GM21367 (cell line): ENCODE results near the gene REV3L.

Source experiments
- ATAC-seq: cut with Tn5 transposase; IDR thresholded peaks from one replicate; pipeline ENCODE4 v1.9.1; 2021; ENCODE audit not compliant: unreplicated experiment

REV3L gene

DNA sequence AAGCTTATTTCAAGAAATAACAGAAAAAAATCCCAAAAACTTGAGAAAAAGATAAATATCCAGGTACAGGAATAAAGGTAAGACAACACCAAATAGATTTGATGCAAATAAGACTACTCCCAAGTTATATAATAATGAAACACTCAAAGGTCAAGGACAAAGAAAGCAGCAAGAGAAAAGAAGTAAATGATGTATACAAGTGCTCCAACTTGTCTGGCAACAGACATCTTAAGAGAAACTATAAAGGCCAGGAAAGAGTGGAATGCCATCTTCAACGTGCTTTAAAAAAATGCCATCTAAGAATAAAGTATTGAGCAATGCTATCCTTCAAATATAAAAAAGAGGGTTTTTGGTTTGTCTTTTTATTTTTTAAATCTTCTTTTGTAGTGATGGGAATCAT, 54.2 kb downstream of the REV3L start:
- no peak for ATAC-seq

GRCh38 chr6:111427341-111428116, 55.5 kb downstream of the REV3L start:
- peak; percentile 61 for ATAC-seq

GRCh38 chr6:111423960-111424846, 58.8 kb downstream of the REV3L start:
- ATAC-seq = no peak

DNA sequence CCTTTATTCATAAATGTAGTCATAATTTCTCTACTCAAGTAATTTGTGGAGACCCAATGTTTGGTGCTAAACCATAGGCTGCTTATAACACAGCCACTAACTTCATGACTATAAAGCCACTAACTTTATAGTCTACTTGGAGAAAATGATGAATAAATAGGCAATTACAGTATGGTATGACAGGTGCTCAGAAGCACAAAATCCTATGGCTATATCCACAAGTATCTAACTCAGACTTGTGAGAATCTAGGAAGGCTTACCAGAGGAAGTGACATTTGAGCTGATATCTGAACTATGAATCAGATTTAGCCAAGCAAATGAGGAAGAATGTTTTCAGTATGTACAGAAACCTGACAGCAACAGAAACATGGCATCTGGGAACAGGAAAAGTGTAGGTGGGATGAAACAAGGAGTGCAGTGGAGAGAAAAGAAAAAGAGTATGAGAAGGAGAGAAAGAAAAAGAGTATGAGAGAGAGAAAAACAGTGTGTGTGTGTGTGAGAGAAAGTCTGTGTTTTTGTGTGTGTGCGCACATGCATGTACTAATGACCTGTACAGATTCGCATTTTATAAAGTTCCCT, 59.9 kb downstream of the REV3L start:
- ATAC-seq = no peak

DNA sequence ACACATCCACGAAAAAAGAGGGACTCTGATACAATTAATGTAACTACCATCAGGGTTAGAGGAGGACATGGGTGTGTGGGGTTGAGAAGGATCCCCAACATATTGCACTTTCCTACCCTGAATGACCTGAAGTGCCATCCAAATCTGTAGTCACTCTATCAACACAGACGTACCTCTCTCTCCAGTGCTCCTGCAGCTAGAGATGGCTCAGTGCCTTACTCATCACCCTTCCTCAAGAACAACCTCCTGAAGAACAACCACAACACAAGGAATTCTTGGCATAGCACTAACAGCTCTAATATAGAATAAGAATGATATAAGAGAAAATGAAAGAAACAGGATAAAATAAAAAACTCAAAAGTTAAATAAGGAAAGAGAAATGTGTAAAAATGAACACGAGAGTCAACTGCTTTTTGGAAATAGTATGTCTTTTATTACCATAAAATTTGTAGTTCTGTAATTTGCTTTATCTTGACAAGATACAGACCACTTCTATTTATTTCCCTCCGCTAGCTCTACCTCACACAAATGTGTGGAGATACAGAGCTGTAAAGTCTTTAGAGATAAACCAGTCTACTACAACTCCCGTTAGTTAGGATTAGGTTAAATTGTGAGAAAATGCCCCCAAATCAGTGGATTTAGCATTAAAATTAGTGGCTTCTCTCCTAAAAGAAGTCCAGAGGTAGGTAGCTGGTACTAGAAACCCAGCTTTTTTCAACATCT, 63.9 kb downstream of the REV3L start:
- no peak for ATAC-seq

- no peak for ATAC-seq
Observed at GRCh38 chr6:111417946-111418345, 65.1 kb downstream of the REV3L start.

- no peak for ATAC-seq
Observed at GRCh38 chr6:111417181-111417585, 65.8 kb downstream of the REV3L start.

GRCh38 chr6:111416529-111416928, 66.5 kb downstream of the REV3L start:
- ATAC-seq = no peak

DNA sequence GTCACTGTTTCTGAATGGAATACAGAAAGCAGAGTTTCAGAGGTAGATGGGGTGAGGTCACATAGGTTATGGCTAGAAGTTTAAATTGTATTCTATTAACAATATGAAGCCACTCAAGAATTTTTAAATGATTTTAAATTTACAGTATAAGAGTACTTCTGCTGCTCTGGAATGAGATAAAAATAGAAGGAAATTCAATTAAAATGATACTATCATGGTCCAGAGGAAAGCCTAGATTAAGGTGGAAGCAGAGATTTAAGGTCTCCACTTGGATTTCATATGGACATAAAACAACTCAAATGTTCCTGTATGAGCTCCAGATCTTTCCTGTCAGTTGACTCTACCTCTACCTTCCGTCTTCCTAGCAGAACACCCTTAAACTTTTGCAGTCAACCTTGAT, 68.6 kb downstream of the REV3L start:
- ATAC-seq = no peak

- ATAC-seq = peak; percentile 42
Observed at GRCh38 chr6:111411978-111412566, 70.9 kb downstream of the REV3L start.

GRCh38 chr6:111411046-111411445, 72.0 kb downstream of the REV3L start:
- no peak for ATAC-seq

- no peak for ATAC-seq
Observed at GRCh38 chr6:111410371-111410770, 72.6 kb downstream of the REV3L start.

GRCh38 chr6:111409430-111409829, 73.6 kb downstream of the REV3L start:
- no peak for ATAC-seq

DNA sequence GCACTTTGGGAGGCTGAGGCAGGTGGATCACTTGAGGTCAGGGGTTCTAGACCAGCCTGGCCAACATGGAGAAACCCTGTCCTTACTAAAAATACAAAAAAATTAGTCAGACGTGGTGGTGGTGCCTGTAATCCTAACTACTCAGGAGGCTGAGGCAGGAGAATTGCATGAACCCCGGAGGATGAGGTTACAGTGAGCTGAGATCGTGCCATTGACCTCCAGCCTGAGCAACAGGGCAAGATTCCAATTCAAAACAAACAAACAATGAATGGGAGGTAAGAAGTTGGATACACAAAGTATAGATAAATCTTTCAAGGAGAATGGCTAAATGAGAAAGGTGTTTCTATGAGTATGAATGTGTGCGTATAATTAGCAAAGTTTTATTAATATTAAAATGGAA, 75.3 kb downstream of the REV3L start:
- ATAC-seq = no peak

DNA sequence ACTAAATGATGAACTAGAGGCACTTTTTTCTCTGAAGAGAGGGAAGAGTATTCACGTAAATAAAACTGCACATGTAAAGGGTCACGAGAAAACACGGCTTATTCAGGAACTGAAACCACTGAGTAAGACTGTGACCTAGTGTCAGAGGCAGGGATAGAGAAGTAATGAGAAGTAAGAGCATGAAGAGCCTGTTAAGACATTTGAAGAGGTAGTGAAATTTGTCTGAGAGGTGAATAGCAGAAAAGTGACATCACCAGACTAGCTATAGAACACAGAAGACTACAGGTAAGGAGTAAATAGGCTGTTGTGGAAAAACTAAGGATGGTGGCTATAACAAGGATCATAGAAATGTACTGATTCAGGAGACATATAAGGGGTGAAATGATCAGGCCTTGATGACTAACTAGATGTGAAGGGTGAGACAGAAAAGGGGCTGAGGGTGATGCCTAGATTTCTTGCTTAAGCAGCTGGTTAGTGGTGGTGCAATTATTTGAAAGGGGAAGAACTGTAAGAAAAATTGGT, 76.8 kb downstream of the REV3L start:
- ATAC-seq = peak; percentile 99

DNA sequence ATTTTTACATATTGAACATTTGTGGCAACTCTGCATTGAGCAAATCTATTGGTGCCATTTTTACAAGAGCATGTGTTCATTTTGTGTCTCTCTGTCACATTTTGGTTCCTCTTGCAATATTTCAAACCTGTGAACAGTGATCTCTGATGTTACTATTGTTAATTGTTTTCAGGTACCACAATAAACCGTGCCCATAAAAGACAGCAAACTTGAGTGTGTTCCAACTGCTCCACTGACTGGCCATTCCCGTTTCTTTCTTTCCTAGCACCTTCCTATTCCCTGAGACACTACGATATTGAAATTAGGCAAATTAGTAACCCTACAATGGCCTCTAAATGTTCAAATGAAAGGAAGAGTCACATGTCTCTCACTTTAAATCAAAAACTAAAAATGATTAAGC, 79.6 kb downstream of the REV3L start:
- no peak for ATAC-seq

DNA sequence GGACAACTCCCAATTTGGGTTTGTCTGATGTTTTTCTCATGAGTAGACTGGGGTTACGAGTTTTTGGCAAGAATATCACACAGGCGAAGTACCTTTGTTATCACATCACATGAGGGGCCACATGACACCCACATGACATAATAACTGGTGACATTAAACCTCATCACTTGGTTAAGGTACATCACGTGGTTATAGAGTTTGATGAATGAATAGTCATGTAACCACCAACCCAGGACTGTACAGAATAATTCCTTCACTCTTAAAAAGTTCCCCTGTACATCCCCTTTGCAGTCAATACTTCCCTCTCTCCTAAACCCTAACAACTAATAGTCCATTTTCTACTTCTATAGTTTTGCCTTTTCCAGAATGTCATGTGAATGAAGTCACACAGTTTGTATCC, 83.4 kb downstream of the REV3L start:
- ATAC-seq = no peak

DNA sequence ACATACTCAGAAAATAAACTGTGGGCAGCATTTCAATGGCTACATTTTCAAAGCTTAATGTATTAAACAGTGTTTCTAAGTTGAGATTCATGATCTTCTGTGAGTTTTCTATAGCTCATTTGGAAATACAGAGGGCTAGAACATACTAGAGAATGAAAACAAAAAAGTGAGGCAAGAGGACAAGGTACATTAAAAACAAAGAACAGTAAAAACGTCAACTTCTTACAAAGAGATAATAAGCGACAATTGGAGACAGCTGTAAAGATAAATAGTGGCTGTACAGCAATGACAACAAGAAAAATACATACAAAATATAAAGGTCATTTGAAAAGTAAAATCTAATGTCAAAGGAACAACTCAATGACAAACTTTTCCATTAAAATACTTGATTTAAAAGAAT, 94.3 kb downstream of the REV3L start:
- no peak for ATAC-seq

GRCh38 chr6:111382476-111383294, 100.3 kb downstream of the REV3L start:
- ATAC-seq = no peak

GRCh38 chr6:111381728-111382127, 101.3 kb downstream of the REV3L start:
- no peak for ATAC-seq
